H7 (cell line): ENCODE results near the gene SOX4. TPM values are rescaled to one million over a fixed set of nuclear protein-coding genes. Genes with fewer than 3 reads are reported as not detected.
A peak's percentile ranks its signal among the peaks of the same experiment; 100 is the strongest.

ENCODE experiments used
- DNase-seq: peaks from one replicate; pipeline ENCODE4 v3.0.0; 2012
- H3K27me3 ChIP-seq: 2 replicates; pipeline ENCODE4 v1.6.0; 2011; ENCODE audit warnings: mild to moderate bottlenecking, low read length; ENCODE audit not compliant: control insufficient read depth, insufficient read depth
- H3K36me3 ChIP-seq: replicated peaks from 2 replicates; pipeline ENCODE4 v1.5.1; 2011; ENCODE audit warnings: low read length; ENCODE audit not compliant: control insufficient read depth, insufficient read depth
- H3K4me3 ChIP-seq: 2 replicates; pipeline ENCODE4 v1.5.1; 2011; ENCODE audit warnings: low read depth, mild to moderate bottlenecking, control low read depth, low read length, moderate library complexity; ENCODE audit not compliant: insufficient read depth
- total RNA-seq: library from RNA; depleted of rRNA; stranded (reverse); fragments of >200 nt; shearing (Covaris generic); gene quantifications from 2 replicates; pipeline ENCODE4 v1.2.3, GENCODE V29; 2014

Gene SOX4
- total RNA-seq, 1 experiment from 2014 or later = 121 TPM

- DNase-seq = peak; percentile 66
- Histone ChIP-seq H3K36me3 (no peaks in the 10 kb centered on the region), H3K4me3 (peak overlapping the region; percentile 74), H3K27me3 (peaks cover 10% of the 10 kb centered on the region)
These were observed 4.8 kb upstream of the SOX4 start for GRCh38 chr6:21588481-21589351.

GRCh38 chr6:21589352-21590345 is 3.9 kb upstream of the SOX4 start:
- Histone ChIP-seq H3K4me3 (peak overlapping the region; percentile 74), H3K27me3 (peaks cover 10% of the 10 kb centered on the region), H3K36me3 (no peaks in the 10 kb centered on the region)
- peak; percentile 88 for DNase-seq

GRCh38 chr6:21590346-21590745 is 3.2 kb upstream of the SOX4 start:
- Histone ChIP-seq H3K27me3 (peaks cover 10% of the 10 kb centered on the region), H3K4me3 (no peak overlapping the region), H3K36me3 (no peaks in the 10 kb centered on the region)
- DNase-seq = no peak

- H3K4me3 ChIP-seq = no peak overlapping the region
- no peak for DNase-seq
- peaks cover 9% of the 10 kb centered on the region for H3K36me3 ChIP-seq
- H3K27me3 ChIP-seq = peaks cover 10% of the 10 kb centered on the region
These were observed 2.1 kb upstream of the SOX4 start for GRCh38 chr6:21591446-21591845.

GRCh38 chr6:21592953-21593352 is 598 bp upstream of the SOX4 start:
- no peak for DNase-seq
- Histone ChIP-seq H3K4me3 (peak overlapping the region; percentile 9; the same call in 1 of the 2 replicates), H3K27me3 (peaks cover 4% of the 10 kb centered on the region), H3K36me3 (peaks cover 17% of the 10 kb centered on the region)

GRCh38 chr6:21593927-21594415 is 420 bp downstream of the SOX4 start:
- DNase-seq = peak; percentile 54
- H3K4me3 ChIP-seq = peak overlapping the region; percentile 84
- H3K27me3 ChIP-seq = no peaks in the 10 kb centered on the region
- peaks cover 20% of the 10 kb centered on the region for H3K36me3 ChIP-seq

GRCh38 chr6:21594416-21595281 is 1.1 kb downstream of the SOX4 start:
- Histone ChIP-seq H3K27me3 (no peaks in the 10 kb centered on the region), H3K36me3 (peaks cover 20% of the 10 kb centered on the region), H3K4me3 (peak overlapping the region; percentile 84)
- peak; percentile 59 for DNase-seq

- Histone ChIP-seq H3K36me3 (peaks cover 20% of the 10 kb centered on the region), H3K4me3 (peak overlapping the region; percentile 84), H3K27me3 (no peaks in the 10 kb centered on the region)
- peak; percentile 70 for DNase-seq
These were observed 2.0 kb downstream of the SOX4 start for GRCh38 chr6:21595285-21596144.

GRCh38 chr6:21596145-21596948 is 2.8 kb downstream of the SOX4 start:
- no peaks in the 10 kb centered on the region for H3K27me3 ChIP-seq
- DNase-seq = peak; percentile 75

GRCh38 chr6:21596949-21597682 is 3.6 kb downstream of the SOX4 start:
- Histone ChIP-seq H3K36me3 (peaks cover 20% of the 10 kb centered on the region), H3K4me3 (peak overlapping the region; percentile 84), H3K27me3 (no peaks in the 10 kb centered on the region)
- DNase-seq = no peak

More at GRCh38 chr6:21596145-21596948, 2.8 kb downstream of the SOX4 start:
- peak overlapping the region; percentile 84 for H3K4me3 ChIP-seq
- peaks cover 20% of the 10 kb centered on the region for H3K36me3 ChIP-seq

- peak; percentile 54 for DNase-seq
- H3K27me3 ChIP-seq = no peaks in the 10 kb centered on the region
- peaks cover 20% of the 10 kb centered on the region for H3K36me3 ChIP-seq
- H3K4me3 ChIP-seq = peak overlapping the region; percentile 84
These were observed 4.5 kb downstream of the SOX4 start for GRCh38 chr6:21597801-21598673.
